Spleen (tissue), 11 donors: ENCODE measurements around the gene IFNGR2. TPM values are rescaled to one million over a fixed set of nuclear protein-coding genes. Genes with fewer than 3 reads are reported as not detected.

Experiments used
- DNase-seq: peaks from one replicate; pipeline ENCODE4 v3.0.0-alpha.2; 2020
- H3K27ac ChIP-seq, 8 donors: fragments of 200-600 bp; sonication (generic) in 7 of 8; 1 replicate in 4 of 8; 2 replicates in 4 of 8; pipeline versions ENCODE4 v1.5.0 to v1.8.0; 2016 to 2021; ENCODE audit warnings: inconsistent platforms in 4 of 8, mild to moderate bottlenecking in 4 of 8, moderate library complexity in 1 of 8
- H3K27me3 ChIP-seq, 7 donors: fragments of 200-600 bp; sonication (generic) in 6 of 7; replicated peaks in 1 of 7; 1 replicate in 4 of 7; 2 replicates in 3 of 7; pipeline versions ENCODE4 v1.5.0 to v1.8.0; 2016 to 2021; ENCODE audit warnings: inconsistent platforms in 3 of 7, mild to moderate bottlenecking in 1 of 7
- H3K36me3 ChIP-seq, 6 donors: fragments of 200-600 bp; sonication (generic) in 5 of 6; 1 replicate in 4 of 6; 2 replicates in 2 of 6; pipeline versions ENCODE4 v1.5.0 to v1.8.0; 2016 to 2021; ENCODE audit warnings: inconsistent platforms in 2 of 6
- H3K4me1 ChIP-seq, 6 donors: fragments of 200-600 bp; sonication (generic) in 5 of 6; 1 replicate in 3 of 6; 2 replicates in 3 of 6; pipeline versions ENCODE4 v1.5.0 to v1.8.0; 2016 to 2021; ENCODE audit warnings: inconsistent platforms in 3 of 6
- H3K4me3 ChIP-seq, 8 donors: fragments of 200-600 bp; sonication (generic) in 7 of 8; 1 replicate in 4 of 8; 2 replicates in 4 of 8; pipeline versions ENCODE4 v1.5.0 to v1.8.0; 2016 to 2021; ENCODE audit warnings: inconsistent platforms in 4 of 8, mild to moderate bottlenecking in 4 of 8, moderate library complexity in 2 of 8
- H3K9me3 ChIP-seq, 8 donors: fragments of 200-600 bp; sonication (generic) in 7 of 8; 1 replicate in 4 of 8; 2 replicates in 4 of 8; pipeline versions ENCODE4 v1.5.0 to v1.8.0; 2016 to 2021; ENCODE audit warnings: inconsistent platforms in 4 of 8
- CTCF ChIP-seq, 11 experiments: fragments of 200-600 bp in 7 of 11; fragments of 450-650 bp in 4 of 11; sonication (generic) in 4 of 11; IDR thresholded peaks in 8 of 11; conservative IDR thresholded peaks in 3 of 11; 1 replicate in 7 of 11; 2 replicates in 4 of 11; pipeline versions ENCODE4 v1.4.0 to v1.8.0; 2016 to 2021; ENCODE audit warnings: antibody characterized with exemption in 11 of 11, inconsistent platforms in 4 of 11, mild to moderate bottlenecking in 1 of 11
- POLR2A ChIP-seq, 3 donors: fragments of 450-650 bp; IDR thresholded peaks; one replicate each; pipeline ENCODE4 v1.5.1; 2017; ENCODE audit warnings: antibody characterized with exemption in 3 of 3, mild to moderate bottlenecking in 1 of 3
- POLR2AphosphoS5 ChIP-seq, 3 donors: sonication (generic); formaldehyde crosslinking; IDR thresholded peaks; one replicate each; pipeline ENCODE4 v1.5.1; 2017; ENCODE audit warnings: antibody characterized with exemption in 3 of 3
- WGBS, 5 donors: extraction: QIAGEN DNeasy Blood & Tissue Kit in 3 of 5; methylation state at CpG; one replicate each; pipeline versions ENCODE4 v1.1.5 to v1.1.7; 2013 to 2018; 5-methylcytosine and 5-hydroxymethylcytosine counted together
- intact Hi-C: fragments of 100-400 bp; cut with DNase I; formaldehyde crosslinking; loops from one replicate; pipeline ENCODE4 v1.15.0; 2023; ENCODE audit warnings: low total_unique reads
- polyA plus RNA-seq, 3 donors: library from polyadenylated mRNA; stranded (reverse); fragments of 200-250 nt; gene quantifications; one replicate each; pipeline ENCODE4 v1.2.1, GENCODE V29; 2013
- total RNA-seq, 7 donors: library from RNA; depleted of rRNA in 3 of 7; stranded (reverse); fragments of >200 nt in 3 of 7; fragmentation: NEBNext Ultra II Directional in 4 of 7; extraction: Animal tissue kit (Norgen Biotek cat#: 25700) in 4 of 7; gene quantifications; one replicate each; pipeline versions ENCODE4 v1.1.0 to v1.2.1, GENCODE V29; 2016 to 2021
- donor health status: healthy with polysubstance abuse.
- donor health status: DM: no; HTN: no; CAD: no; lungs with moderate emphysema.
- donor health status: DM: no; HTN: no; CAD: no.
- donor health status: Bipolar disorder and iron deficiency.
- donor health status: healthy.
- donor health status: DM: no; HTN: no; CAD: no.
- donor health status: DM: yes; HTN: yes; CAD: no.

IFNGR2 gene
- total and polyA plus RNA-seq, 10 donors: 73.6 to 133 (median 99.0) TPM

- WGBS, 5 donors: 86 to 90% (median 89%) methylated on average over 5 of the region's 5 CpGs
- no peak for TF ChIP-seq POLR2AphosphoS5 (IDR thresholded peaks at IDR 0.05)
- no peak for TF ChIP-seq POLR2A (IDR thresholded peaks at IDR 0.05)
- TF ChIP-seq CTCF (IDR thresholded peaks at IDR 0.05 in 8 of 11, conservative IDR thresholded peaks at IDR 0.05 in 3 of 11): no peak
- intact Hi-C loops: no loop called here
Measured at GRCh38 chr21:33398361-33398760, 4.9 kb upstream of the IFNGR2 start.

GRCh38 chr21:33401630-33401992 is 1.6 kb upstream of the IFNGR2 start:
- H3K27me3 ChIP-seq: peaks cover 0 to 25% (median 0%) of the 10 kb centered on the region in 7 donors
- H3K4me3 ChIP-seq: peak overlapping the region in 1 of 8 donors; percentile 93
- peak overlapping the region in 7 of 8 donors; percentile 97 to 100 (median 99) for H3K27ac ChIP-seq
- peaks cover 0 to 7% (median 0%) of the 10 kb centered on the region in 6 donors for H3K36me3 ChIP-seq
- H3K4me1 ChIP-seq: peaks cover 23 to 85% (median 54%) of the 10 kb centered on the region in 6 donors
- intact Hi-C loops: no loop called here
- WGBS, 5 donors: 55 to 79% (median 71%) methylated on average over 6 of the region's 6 CpGs
- no peak for DNase-seq
- H3K9me3 ChIP-seq: no peaks in the 10 kb centered on the region
- TF ChIP-seq POLR2AphosphoS5 (IDR thresholded peaks at IDR 0.05) (no peak), POLR2A (IDR thresholded peaks at IDR 0.05) (no peak), CTCF (IDR thresholded peaks at IDR 0.05 in 8 of 11, conservative IDR thresholded peaks at IDR 0.05 in 3 of 11) (no peak)

More at GRCh38 chr21:33398361-33398760, 4.9 kb upstream of the IFNGR2 start:
- peak overlapping the region in 3 of 8 donors; percentile 83 to 100 (median 99) for H3K27ac ChIP-seq
- no peaks in the 10 kb centered on the region for H3K9me3 ChIP-seq
- no peak overlapping the region for H3K4me3 ChIP-seq
- DNase-seq: peak; percentile 44
- H3K4me1 ChIP-seq: peaks cover 6 to 90% (median 56%) of the 10 kb centered on the region in 6 donors
- no peaks in the 10 kb centered on the region for H3K36me3 ChIP-seq
- peaks cover 0 to 13% (median 0%) of the 10 kb centered on the region in 7 donors for H3K27me3 ChIP-seq

DNA sequence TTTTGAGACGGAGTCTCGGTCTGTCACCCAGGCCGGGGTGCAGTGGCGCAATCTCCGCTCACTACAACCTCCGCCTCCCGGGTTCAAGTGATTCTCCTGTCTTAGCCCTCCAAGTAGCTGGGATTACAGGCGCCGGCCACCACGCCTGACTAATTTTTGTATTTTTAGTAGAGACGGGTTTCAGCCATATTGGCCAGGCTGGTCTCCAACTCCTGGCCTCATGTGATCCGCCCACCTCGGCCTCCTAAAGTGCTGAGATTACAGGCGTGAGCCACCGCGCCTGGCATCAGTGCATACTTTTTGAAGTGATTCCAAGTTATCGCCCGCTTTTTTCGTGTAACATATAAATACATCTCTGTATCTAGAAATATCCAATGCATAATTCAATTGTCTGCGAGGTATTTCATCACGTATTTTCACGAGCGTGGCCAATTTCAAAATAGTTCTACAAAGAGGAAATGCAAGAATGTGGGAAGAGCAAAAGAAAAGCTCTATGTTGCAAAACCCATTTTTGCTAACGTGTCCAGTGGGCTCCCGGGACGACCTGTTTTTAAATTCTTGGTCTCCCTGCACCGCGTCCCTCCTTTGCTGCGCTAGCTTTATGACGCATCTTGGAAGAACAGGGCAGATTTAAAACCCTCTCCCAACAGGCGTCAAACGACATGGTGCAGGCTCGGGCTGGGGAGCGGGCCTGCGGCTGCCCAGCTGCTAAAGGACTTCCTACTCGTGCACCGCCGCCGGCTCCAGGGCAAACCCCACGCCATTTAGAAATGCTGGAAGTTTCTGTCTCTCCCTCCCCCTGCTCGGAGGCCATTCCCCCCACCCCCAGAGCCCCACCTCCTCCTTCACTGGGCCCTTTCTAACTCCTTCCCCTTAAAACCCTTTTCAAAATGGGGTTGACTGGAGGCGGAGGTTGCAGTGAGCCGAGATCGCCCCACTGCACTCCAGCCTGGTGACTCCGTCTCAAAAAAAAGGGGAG is 923 bp upstream of the IFNGR2 start:
- H3K27me3 ChIP-seq: peaks cover 0 to 25% (median 0%) of the 10 kb centered on the region in 7 donors
- DNase-seq: peak; percentile 90
- intact Hi-C loops: no loop called here

More for the DNA sequence above, 923 bp upstream of the IFNGR2 start:
- 28 to 49% (median 37%) methylated on average over 45 of the region's 45 CpGs for WGBS, 5 donors
- H3K27ac ChIP-seq: peak overlapping the region; percentile 91 to 100 (median 99)
- peak overlapping the region in 7 of 8 donors; percentile 5 to 93 (median 78) for H3K4me3 ChIP-seq
- peaks cover 29 to 85% (median 57%) of the 10 kb centered on the region in 6 donors for H3K4me1 ChIP-seq
- no peaks in the 10 kb centered on the region for H3K9me3 ChIP-seq
- H3K36me3 ChIP-seq: peaks cover 0 to 11% (median 0%) of the 10 kb centered on the region in 6 donors
- TF ChIP-seq POLR2AphosphoS5 (IDR thresholded peaks at IDR 0.05): peak; percentile 79 to 84 (median 79)
- TF ChIP-seq POLR2A (IDR thresholded peaks at IDR 0.05): peak in 1 of 3 donors; percentile 15
- no peak for TF ChIP-seq CTCF (IDR thresholded peaks at IDR 0.05 in 8 of 11, conservative IDR thresholded peaks at IDR 0.05 in 3 of 11)
